GF-D8 (cell line): ENCODE measurements around the gene NECAB2.

ENCODE experiments used
- DNase-seq: peaks from one replicate; lab custom pipeline; 2025; lab: John Stamatoyannopoulos, UW

NECAB2 gene

GRCh38 chr16:83992624-83993023, 24.6 kb downstream of the NECAB2 start:
- DNase-seq, result no peak

- DNase-seq, result peak; percentile 44
Observed at GRCh38 chr16:83994087-83994486, 26.0 kb downstream of the NECAB2 start.

GRCh38 chr16:83994703-83995102, 26.7 kb downstream of the NECAB2 start:
- DNase-seq, result no peak

GRCh38 chr16:83995754-83996153, 27.7 kb downstream of the NECAB2 start:
- no peak for DNase-seq

- DNase-seq, result no peak
Observed at GRCh38 chr16:83996481-83997252, 28.6 kb downstream of the NECAB2 start.

GRCh38 chr16:83998091-83998490, 30.0 kb downstream of the NECAB2 start:
- DNase-seq, result no peak

- no peak for DNase-seq
Observed at GRCh38 chr16:84000989-84001642, 33.1 kb downstream of the NECAB2 start.

GRCh38 chr16:84001726-84002125, 33.7 kb downstream of the NECAB2 start:
- DNase-seq, result no peak

GRCh38 chr16:84003038-84003437, 35.0 kb downstream of the NECAB2 start:
- no peak for DNase-seq

GRCh38 chr16:84004442-84004841, 36.4 kb downstream of the NECAB2 start:
- no peak for DNase-seq

- DNase-seq, result no peak
Observed at GRCh38 chr16:84005391-84005790, 37.3 kb downstream of the NECAB2 start.

- DNase-seq, result no peak
Observed at GRCh38 chr16:84007520-84007919, 39.5 kb downstream of the NECAB2 start.

GRCh38 chr16:84007965-84008364, 39.9 kb downstream of the NECAB2 start:
- no peak for DNase-seq

GRCh38 chr16:84009282-84009681, 41.2 kb downstream of the NECAB2 start:
- no peak for DNase-seq

GRCh38 chr16:84013787-84014569, 45.9 kb downstream of the NECAB2 start:
- no peak for DNase-seq

GRCh38 chr16:84014570-84015327, 46.7 kb downstream of the NECAB2 start:
- no peak for DNase-seq

- DNase-seq, result no peak
Observed at GRCh38 chr16:84015399-84015798, 47.4 kb downstream of the NECAB2 start.

GRCh38 chr16:84016477-84016876, 48.4 kb downstream of the NECAB2 start:
- no peak for DNase-seq

- no peak for DNase-seq
Observed at GRCh38 chr16:84018710-84019109, 50.7 kb downstream of the NECAB2 start.

- no peak for DNase-seq
Observed at GRCh38 chr16:84020353-84020752, 52.3 kb downstream of the NECAB2 start.

- no peak for DNase-seq
Observed at GRCh38 chr16:84021488-84021887, 53.4 kb downstream of the NECAB2 start.

- DNase-seq, result no peak
Observed at GRCh38 chr16:84022644-84023043, 54.6 kb downstream of the NECAB2 start.
